GM18502 (cell line): Measurements from ENCODE around the gene TMEM259.

Experiments used
- ATAC-seq: cut with Tn5 transposase; IDR thresholded peaks from one replicate; pipeline ENCODE4 v1.9.1; 2021; ENCODE audit warnings: mild to moderate bottlenecking; ENCODE audit not compliant: unreplicated experiment, poor library complexity

TMEM259 gene

DNA sequence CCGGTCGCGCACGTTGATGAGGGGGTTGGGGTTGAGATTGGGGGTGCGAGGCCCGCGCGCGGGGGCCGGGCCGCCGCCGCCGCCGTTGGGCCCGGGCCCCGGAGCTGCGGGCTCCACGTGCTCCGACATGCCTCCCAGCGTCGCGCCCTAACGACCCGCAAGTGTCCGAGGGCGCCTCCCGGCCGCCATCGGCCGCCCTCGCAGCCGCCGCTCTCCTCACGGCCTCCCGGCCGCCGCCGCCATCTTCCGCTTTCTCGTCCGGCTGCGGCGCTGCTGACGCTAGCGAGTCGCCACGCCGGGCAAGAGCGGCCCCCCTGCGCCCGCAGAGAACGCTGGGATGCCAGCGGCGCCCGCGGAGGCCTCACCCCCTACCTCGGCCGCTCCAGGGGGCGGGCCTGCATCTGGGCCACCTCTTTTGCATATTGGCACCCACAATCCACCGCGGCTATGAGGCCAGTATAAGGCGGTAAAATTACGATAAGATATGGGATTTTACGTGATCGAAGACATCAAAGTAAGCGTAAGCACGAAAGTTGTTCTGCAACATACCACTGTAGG, at the start of gene TMEM259:
Gene TMEM259 (minus strand): TSS at position 256 of the 558 bp plus-strand sequence. CDS start 127 bp downstream, at position 129.
- ATAC-seq, result peak; percentile 75

DNA sequence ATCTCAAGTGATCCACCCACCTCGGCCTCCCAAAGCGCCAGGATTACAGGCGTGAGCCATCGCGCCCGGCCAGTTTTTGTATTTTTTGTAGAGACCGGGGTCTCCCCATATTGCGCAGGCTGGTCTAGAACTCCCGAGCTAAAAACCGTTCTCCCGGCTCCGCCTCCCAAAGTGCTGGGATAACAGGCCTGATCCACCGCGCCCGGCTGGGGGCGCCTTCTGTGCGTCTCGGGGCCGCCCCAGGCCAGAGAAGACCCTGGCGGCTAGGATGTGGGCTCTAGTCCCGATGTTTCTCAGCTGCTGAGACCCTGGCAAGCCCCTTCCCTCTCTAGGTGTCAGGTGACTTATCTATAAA, 49.6 kb upstream of the TMEM259 start:
- ATAC-seq, result no peak

DNA sequence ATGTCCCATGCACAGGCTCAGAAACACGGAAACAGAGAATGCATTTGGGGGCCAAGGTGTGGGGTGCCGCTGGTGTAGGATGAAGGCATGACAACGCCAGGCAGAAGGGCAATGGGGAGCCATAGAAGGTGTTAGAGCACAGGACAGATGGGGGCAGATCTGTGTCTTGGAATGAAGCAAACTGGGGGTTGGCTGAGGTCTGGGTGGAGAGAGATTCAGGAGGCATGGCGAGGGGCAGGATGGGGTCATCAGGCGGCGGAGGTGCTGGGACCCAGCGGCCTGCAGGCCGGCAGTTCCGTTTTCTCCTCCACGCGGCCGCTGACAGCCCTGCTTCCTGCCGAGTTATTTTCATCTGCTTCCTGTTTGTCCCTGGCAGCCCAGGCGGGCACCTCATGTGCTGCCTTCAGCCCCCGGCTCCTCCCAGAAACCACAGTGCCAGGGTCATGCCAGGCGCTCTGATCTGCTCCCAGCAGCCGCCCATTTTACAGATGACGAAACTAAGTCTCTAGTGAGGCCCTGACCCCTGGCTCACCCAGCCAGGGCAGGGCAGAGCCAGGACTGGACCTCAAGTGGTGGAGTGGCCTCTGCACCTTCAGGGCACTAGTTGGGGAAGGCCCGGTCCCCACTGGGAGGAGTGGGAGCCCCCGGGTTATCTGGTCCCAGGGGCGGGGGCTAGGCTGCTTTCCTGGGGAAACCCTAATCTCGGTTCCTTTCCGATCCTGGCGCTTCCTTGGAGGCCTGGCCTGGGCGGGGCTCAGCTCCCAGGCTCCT, 48.3 kb upstream of the TMEM259 start:
- ATAC-seq, result no peak

DNA sequence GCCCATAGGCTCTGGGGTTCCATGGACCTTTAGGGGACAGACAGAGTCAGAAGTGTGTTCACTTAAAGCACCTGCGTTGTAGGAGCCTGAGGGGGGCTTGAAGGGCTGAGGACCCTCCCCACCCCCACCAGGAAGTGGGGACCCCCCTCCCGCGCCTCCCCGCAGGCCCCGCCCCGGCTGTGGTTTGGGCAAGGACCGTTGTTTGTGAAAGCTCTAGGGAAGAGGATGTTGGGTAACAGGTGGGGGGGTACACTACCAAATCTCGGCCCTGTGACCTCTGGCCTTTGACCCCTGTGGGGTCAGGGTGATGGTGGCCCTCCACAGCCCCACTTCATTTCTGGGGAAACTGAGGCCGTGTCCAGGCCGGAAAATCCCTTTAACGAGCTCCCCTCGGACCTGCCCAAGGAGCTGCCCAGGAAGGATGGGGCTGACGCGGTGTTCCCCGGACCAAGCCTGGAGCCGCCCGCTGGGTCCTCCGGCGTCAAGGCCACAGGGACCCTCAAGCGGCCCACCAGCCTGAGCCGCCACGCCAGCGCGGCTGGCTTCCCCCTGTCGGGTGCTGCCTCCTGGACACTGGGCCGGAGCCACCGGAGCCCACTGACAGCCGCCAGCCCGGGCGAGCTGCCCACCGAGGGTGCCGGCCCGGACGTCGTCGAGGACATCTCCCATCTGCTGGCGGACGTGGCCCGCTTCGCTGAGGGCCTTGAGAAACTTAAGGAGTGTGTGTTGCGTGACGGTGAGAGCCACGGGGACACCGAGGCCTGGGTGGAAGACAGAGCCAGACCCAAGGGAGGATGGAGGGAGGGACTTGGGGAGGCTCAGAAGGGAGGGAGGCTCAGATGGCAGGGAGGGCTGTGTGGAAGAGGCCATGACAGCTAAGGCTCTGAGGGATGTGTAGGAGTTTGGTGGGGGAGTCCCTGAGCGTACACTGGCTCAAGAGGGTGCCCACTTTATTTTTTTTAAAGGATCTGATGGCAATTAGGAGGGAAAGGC, 47.4 kb upstream of the TMEM259 start:
- ATAC-seq, result no peak

DNA sequence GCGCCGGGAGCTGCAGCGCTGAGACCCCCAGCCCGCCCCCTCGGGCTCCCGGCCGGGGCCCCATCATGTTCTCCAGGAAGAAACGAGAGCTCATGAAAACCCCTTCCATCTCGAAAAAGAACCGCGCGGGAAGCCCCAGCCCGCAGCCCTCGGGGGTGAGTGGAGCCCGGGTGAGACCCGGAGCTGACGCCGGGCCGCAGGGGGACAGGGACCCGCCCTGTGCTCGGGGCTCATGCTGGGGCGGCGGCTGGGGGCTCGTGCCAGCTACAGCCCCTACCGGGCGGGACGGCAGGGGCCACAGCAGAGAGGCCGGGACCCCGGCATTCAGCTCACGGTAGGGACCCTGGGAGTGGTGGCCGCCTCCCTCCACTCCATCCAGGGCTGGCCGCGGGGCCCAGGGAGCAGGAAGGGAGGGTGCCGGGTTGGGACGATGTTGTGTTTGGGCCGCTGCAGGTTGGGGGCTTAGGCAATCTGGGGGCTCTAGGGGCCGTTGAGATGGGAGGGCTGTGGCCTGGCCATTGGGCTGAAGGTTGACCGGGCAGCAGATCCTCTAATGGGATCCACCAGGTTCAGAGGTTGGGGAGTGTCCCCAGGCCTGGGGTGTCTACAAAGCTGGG, 46.5 kb upstream of the TMEM259 start:
- ATAC-seq, result peak; percentile 25

DNA sequence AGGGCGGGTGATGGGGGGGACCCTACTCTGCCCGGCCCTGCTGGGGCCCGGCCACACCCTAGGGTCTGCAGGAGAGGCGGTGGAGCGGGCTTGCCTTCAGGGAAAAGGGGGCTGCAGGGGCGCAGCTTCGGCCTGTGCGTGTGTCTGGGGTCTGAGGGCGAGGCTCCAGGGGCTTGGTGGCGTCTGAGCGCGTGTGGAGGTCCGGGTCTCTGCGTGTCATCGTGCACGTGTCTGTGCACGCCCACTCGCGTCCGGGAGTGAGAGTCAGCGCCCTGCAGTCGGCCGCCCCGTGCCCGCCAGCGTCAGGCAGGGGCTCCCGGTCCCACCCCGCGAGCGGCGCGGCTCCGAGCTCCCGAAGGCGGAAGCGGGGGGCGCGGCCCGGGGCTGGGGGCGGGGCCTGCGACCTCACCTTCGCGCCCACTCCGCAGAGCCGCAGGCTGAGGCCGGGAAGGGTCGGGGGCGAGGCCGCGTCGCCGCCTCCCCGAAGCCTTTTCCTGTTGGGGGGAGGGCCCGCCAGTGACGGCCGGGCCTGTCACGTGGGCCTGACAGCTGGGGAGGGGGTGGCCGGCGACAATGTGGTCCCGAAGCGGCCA, 45.9 kb upstream of the TMEM259 start, which contains the start of gene ARHGAP45:
Gene ARHGAP45 (plus strand): TSS at position 420 of the 593 bp plus-strand sequence. CDS start 239 bp downstream, outside the sequence.
- ATAC-seq, result peak; percentile 38

DNA sequence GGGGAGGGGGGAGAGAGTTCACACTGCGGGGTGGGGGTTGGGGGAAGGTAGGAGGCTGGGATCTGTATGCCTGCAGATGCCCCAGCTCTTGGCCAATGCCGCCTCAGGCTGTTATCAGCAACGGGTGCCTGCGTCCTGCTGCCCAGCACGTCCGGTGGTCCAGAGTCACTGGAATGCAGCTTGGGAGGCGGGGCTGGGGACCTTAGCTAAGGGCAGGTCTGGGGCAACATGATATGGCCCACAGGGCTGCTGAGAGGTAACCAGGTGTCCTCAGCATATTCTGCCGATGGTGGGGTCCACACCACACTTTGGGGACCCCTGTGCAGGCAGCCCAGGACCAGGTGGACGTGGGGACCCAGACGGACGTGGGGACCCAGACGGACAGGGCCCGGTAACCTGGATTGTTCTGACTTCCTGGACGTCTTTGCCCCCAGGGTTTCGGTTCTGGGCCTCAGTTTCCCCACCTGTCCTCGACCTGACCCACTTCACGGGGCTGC, 45.4 kb upstream of the TMEM259 start:
- no peak for ATAC-seq

DNA sequence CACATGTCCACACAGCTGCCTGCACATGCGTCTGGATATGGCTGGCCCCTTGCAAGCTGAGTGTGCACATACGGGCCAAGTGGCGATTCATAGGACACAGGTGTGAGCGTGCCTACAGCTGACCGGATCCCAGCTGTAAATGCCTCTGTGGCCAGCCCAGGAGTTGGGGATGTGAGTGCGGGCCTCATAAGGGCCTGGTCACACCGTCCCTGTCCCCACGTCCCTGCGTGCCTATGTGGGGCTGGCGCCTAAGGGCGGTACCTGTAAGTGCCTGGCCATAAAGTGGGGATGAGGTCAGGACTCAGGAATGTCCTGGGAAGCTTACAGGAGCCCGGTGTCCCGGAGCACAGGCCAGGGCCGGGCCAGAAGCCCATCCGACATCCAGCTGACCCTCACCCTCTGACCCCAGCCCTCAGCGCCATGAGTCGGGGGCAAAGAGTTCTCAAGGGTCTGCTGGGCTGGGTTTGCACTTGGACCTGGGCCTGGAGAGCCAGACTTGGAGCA, 44.7 kb upstream of the TMEM259 start:
- ATAC-seq, result no peak

DNA sequence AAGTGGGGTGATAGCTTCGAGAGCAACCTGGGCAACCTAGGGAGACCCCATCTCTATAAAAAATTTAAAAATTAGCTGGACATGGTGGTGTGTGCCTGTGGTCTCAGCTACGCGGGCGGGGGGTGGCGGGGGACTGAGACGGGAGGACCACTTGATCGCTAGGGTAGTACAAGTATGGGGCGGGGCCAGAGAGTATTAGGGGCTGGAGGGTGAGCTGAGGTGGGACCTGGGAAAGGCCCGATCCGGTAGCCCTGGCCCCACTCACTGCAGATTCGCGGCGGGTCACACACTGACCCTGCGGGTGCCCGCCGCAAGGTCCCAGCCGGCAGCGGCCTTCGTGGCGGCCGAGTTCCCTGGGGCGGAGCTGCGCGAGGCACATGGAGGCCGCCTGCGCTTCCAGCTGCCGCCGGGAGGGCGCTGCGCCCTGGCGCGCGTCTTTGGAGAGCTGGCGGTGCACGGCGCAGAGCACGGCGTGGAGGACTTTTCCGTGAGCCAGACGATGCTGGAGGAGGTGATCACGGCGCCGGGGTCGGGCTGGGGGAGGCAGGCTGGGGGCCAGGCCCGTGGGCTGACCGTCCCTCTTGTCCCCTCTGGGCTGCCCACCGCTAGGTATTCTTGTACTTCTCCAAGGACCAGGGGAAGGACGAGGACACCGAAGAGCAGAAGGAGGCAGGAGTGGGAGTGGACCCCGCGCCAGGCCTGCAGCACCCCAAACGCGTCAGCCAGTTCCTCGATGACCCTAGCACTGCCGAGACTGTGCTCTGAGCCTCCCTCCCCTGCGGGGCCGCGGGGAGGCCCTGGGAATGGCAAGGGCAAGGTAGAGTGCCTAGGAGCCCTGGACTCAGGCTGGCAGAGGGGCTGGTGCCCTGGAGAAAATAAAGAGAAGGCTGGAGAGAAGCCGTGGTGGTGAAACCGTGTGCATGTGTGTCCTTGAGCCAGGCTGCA, 44.0 kb upstream of the TMEM259 start:
- ATAC-seq, result no peak

DNA sequence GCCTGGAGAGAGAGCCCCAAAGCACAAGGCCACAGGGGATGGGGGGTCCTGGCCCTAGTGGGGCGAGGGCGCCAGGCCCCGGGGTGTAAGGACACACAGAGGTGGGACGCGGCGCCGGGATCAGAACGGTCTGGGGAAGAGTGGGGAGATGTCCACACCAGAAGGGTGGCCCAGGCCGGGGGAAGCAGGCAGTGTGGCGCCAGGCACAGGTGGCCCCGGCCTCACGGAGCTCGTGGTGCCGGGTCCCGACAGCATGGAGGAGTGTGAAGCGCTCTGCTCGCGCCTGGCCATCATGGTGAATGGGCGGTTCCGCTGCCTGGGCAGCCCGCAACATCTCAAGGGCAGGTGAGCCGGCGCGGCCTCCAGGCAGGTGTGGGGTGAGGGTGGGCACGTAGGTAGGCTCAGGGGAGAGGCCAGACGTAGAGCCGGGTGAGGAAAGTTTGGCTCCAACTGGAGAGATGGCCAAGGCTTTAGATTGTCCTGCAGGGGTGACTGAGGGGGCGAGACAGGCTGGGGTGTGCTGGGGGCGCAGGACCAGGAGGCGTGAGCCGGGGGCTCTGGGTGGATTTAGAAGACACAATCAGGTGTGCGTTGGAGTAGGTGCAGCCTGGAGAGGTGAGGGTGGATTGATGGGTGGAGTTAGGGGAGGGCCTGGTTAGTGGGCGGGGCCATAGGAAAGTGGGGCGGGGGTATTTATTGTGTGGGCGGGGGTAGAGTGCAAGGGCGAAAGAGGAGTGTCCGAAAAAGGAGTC, 43.2 kb upstream of the TMEM259 start:
- ATAC-seq, result no peak

DNA sequence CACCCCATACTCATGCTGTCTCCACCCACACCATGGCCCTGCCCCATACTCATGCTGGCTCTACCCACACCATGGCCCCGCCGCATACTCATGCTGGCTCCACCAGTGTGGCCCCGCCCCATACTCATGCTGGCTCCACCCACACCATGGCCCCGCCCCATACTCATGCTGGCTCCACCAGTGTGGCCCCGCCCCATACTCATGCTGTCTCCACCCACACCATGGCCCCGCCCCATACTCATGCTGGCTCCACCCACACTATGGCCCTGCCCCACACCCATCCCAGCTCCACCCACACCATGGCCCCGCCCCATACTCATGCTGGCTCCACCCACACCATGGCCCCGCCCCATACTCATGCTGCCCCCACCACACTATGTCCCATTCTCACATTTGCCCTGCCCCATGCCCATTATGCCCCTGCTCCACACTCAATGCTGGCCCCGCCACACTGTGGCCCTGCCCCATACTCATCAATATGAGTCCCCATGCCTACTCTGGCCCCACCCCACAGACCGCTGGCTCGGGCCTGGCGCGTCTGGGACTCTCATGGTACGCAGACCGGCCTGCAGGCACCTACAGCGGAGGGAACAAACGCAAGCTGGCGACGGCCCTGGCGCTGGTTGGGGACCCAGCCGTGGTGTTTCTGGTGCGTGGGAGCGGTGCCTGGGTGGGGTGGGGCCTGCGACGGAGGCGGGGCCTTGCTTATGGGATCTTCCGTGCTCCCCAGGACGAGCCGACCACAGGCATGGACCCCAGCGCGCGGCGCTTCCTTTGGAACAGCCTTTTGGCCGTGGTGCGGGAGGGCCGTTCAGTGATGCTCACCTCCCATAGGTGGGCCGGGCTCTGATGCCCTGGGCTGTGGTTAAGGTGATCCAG, 42.3 kb upstream of the TMEM259 start:
- ATAC-seq, result no peak

DNA sequence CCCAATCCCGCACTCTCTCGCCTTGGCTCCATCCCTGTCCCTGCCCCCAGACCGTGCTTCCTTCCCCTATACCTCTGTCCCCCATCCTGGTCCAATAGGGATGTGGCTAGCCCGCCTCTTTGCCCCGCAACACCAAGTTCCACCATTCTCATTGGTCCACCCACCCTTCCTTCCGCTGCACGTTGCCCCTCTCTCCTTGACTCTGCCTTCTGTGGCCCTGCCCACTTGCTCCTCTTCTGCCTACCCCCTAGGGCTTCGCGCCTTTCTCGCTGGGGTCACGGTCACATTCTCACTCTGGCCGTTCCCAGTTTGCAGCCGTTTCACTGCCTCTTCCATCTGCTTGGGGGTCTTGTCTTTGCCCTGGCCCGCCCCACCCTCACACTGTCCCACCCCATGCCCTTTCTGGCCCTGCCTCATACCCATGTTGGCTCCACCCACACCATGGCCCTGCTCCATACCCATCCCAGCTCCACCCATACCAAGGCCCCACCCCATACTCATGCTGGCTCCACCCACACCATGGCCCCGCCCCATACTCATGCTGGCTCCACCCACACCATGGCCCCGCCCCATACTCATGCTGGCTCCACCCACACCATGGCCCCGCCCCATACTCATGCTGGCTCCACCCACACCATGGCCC, 41.6 kb upstream of the TMEM259 start:
- no peak for ATAC-seq

DNA sequence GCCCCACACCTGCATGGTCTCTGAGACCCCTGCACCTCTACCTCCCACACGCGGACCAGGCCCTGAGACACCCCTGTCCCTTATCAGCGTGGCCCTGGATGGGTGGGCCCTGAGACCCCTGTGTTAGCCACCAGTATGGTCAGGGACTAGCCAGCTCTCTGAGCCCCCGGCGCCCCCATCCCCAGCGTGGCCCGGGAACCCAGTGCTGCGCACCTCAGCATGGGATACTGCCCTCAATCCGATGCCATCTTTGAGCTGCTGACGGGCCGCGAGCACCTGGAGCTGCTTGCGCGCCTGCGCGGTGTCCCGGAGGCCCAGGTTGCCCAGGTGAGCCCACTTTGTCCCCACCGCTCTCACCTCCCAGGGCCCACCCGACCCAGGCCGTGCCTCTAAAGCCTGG, 41.1 kb upstream of the TMEM259 start:
- ATAC-seq, result no peak

DNA sequence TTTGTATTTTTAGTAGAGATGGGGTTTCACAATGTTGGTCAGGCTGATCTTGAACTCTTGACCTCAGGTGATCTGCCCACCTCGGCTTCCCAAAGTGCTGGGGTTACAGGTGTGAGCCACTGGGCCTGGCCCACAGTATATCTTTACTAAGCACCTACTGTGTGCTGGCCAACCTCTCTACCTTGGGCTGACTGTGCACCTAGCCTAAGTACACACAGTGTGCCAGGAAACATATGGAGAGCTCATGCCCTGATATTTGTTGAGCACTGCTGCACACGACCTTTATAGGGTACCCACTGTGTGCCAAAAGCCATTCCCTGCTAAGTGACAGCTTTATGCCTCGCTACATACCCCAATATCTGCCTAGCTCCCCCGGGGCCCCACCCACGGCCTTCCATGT, 39.8 kb upstream of the TMEM259 start:
- ATAC-seq, result no peak

DNA sequence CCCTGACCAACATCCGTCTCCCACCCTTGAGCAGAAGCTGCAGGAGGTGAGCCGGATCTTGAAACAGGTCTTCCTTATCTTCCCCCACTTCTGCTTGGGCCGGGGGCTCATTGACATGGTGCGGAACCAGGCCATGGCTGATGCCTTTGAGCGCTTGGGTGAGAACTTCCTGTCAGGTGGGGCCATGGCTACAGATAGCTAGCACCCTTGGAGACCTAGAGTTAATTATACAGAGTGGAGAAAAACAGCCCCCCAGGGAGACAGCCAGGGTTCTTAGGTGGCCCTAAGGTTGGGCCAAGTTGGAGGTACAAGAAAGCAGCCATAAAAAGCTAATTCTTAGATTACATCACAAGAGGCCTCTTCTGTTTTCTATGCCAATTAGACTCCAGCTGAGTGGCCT, 37.2 kb upstream of the TMEM259 start:
- no peak for ATAC-seq

DNA sequence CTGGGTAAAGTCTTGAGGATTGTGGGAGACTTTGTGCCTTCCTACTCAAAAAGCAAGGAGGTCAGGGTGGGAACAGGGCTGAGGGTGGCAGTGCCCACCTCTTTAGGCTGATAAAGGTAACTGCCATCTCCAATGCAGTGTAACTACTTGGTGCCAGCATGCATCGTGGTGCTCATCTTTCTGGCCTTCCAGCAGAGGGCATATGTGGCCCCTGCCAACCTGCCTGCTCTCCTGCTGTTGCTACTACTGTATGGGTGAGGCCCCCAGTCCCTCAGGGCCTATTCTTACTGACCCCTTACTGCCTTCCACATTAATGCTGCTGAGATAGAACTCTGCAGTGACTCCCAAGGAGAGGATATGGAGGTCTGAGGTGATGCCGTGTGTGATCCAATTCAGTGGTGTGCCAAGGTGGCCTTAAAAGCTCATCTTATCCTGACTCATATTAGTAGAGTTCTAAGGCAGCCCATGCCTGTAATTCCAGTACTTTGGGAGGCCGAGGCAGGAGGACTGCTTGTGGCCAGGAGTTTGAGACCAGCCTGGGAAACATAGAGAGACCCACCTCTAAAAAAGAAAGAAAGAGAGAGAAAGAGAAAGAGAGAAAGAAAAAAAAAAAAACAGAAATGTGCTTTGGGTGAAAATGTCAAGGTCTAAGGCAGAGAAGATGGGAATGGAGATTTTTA, 36.4 kb upstream of the TMEM259 start:
- no peak for ATAC-seq
